ENCODE measurements around the gene RECQL. TPM values are rescaled to one million over a fixed set of nuclear protein-coding genes. Genes with fewer than 3 reads are reported as not detected.

The RECQL gene
- total RNA-seq, 1 experiment from 2014 or later, result 21.3 TPM

DNA sequence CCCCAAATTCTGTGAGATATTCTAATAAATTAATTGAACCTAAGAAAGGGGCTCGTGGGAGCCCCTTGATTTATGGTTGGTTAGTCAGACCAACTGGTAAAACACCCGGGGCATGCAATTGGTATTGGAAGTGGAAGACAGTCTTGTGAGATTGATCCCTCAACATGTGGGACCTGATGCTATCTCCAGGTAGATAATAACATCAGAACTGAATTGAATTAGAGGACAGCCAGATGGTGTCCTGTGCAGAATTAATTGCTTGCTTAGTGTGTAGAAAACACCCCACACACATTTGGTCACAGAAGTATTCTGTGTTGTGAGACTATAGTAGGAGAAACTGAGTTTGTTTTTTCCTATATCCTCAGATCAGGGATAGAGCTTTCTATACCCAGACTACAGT lies 42.0 kb downstream of the RECQL start:
- POLR2A ChIA-PET, result no interaction called here
- Histone ChIP-seq H4K20me1 (ENCODE audit: insufficient read depth) (no peaks in the 10 kb centered on the region), H3K4me3 (replicated peaks in 1 of 2; ENCODE audit: low read depth in 1 of 2, low read length in 2 of 2) (no peak overlapping the region), H3K27me3 (ENCODE audit: insufficient read depth, low read length) (no peaks in the 10 kb centered on the region), H3K27ac (ENCODE audit: low read depth, low read length) (no peak overlapping the region), H3K9me2 (ENCODE audit: insufficient read depth) (no peaks in the 10 kb centered on the region), H3K36me3 (ENCODE audit: control insufficient read depth in 1 of 2, insufficient read depth in 2 of 2, low read length in 2 of 2) (peaks cover 0 to 6% of the 10 kb centered on the region in 2 experiments; a peak in 1 of 4 replicates), H3K79me2 (ENCODE audit: insufficient read depth, low read length) (no peaks in the 10 kb centered on the region), H3K9ac (ENCODE audit: low read length) (no peak overlapping the region), H2AFZ (ENCODE audit: low read depth, low read length, poor library complexity, severe bottlenecking) (no peak overlapping the region), H3K4me1 (ENCODE audit: control insufficient read depth in 1 of 2, insufficient read depth in 2 of 2, low read length in 2 of 2) (0 out of 4 replicates have a peak, but pooled peaks cover 0 to 3% of the 10 kb centered on the region in 2 experiments), H3K4me2 (ENCODE audit: low read length) (no peak overlapping the region), H3K9me3 (ENCODE audit: control insufficient read depth in 1 of 2, insufficient read depth in 1 of 2, low read depth in 1 of 2, low read length in 2 of 2) (no peaks in the 10 kb centered on the region)
- CTCF ChIA-PET, result no interaction called here
- RAD21 ChIA-PET (ENCODE audit: low non-redundant PET in 1 of 2, low total read pairs in 2 of 2, uncharacterized antibody in 2 of 2, unreplicated experiment in 2 of 2), result no interaction called here
- DNase-seq (ENCODE audit: low read depth, low spot score) (no peak), ATAC-seq (no peak)
- TF ChIP-seq YY1 (IDR thresholded peaks at IDR 0.05; ENCODE audit: extremely low read depth, insufficient replicate concordance, low read depth, low read length), result no peak
- TF ChIP-seq RAD21 (IDR thresholded peaks at IDR 0.05; ENCODE audit: low read depth), result no peak
- no peak for TF ChIP-seq ZFX (IDR thresholded peaks at IDR 0.05)
- no peak for TF ChIP-seq SIN3A (IDR thresholded peaks at IDR 0.05; ENCODE audit: low read depth)
- TF ChIP-seq, protein P1, sequence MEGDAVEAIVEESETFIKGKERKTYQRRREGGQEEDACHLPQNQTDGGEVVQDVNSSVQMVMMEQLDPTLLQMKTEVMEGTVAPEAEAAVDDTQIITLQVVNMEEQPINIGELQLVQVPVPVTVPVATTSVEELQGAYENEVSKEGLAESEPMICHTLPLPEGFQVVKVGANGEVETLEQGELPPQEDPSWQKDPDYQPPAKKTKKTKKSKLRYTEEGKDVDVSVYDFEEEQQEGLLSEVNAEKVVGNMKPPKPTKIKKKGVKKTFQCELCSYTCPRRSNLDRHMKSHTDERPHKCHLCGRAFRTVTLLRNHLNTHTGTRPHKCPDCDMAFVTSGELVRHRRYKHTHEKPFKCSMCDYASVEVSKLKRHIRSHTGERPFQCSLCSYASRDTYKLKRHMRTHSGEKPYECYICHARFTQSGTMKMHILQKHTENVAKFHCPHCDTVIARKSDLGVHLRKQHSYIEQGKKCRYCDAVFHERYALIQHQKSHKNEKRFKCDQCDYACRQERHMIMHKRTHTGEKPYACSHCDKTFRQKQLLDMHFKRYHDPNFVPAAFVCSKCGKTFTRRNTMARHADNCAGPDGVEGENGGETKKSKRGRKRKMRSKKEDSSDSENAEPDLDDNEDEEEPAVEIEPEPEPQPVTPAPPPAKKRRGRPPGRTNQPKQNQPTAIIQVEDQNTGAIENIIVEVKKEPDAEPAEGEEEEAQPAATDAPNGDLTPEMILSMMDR (IDR thresholded peaks at IDR 0.05 in 2 of 3, conservative IDR thresholded peaks at IDR 0.05 in 1 of 3; ENCODE audit: borderline replicate concordance in 1 of 3, insufficient read depth in 1 of 3, low read depth in 2 of 3, low read length in 2 of 3), result no peak
- no peak for TF ChIP-seq EGR1 (IDR thresholded peaks at IDR 0.05; ENCODE audit: low read depth)
- TF ChIP-seq, protein P2, sequence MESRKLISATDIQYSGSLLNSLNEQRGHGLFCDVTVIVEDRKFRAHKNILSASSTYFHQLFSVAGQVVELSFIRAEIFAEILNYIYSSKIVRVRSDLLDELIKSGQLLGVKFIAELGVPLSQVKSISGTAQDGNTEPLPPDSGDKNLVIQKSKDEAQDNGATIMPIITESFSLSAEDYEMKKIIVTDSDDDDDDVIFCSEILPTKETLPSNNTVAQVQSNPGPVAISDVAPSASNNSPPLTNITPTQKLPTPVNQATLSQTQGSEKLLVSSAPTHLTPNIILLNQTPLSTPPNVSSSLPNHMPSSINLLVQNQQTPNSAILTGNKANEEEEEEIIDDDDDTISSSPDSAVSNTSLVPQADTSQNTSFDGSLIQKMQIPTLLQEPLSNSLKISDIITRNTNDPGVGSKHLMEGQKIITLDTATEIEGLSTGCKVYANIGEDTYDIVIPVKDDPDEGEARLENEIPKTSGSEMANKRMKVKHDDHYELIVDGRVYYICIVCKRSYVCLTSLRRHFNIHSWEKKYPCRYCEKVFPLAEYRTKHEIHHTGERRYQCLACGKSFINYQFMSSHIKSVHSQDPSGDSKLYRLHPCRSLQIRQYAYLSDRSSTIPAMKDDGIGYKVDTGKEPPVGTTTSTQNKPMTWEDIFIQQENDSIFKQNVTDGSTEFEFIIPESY (IDR thresholded peaks at IDR 0.05; ENCODE audit: extremely low read depth, insufficient replicate concordance, low read length), result no peak
- TF ChIP-seq, protein P3, sequence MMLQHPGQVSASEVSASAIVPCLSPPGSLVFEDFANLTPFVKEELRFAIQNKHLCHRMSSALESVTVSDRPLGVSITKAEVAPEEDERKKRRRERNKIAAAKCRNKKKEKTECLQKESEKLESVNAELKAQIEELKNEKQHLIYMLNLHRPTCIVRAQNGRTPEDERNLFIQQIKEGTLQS (IDR thresholded peaks at IDR 0.05), result no peak
- no TSS peak for BruUV-seq (replicated peaks)
- intact Hi-C loops (cut with micrococcal nuclease), result no loop called here

Data from HCT116 (cell line).